MV-4-11 (cell line): ENCODE measurements around the gene CKLF.
"Not testable (repeated sequence)": the region's sequence is repeated elsewhere in the genome, so short reads cannot be mapped to it uniquely, and the experiment has no call there.

ENCODE experiments used
- DNase-seq: peaks from one replicate; lab custom pipeline; 2025; lab: John Stamatoyannopoulos, UW

CKLF gene

DNA sequence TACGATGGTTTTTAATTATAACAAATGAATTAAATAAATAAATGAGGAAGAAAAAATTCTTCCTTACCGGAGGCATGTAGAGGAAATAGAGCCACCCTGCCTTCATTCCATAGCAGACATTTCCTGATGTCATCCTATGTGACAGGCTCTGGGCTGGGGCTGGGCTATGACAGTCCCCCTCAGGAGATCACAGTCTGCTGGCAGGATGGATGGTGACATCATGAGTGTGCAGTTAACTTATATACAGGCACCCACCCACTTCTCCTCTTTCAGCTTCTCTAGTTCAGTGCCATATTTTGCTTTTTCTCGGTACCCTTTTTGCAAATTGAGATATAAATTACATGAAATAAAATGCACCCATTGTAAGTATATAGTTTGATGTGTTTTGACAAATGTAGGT is 45.7 kb downstream of the CKLF start:
- DNase-seq: no peak

DNA sequence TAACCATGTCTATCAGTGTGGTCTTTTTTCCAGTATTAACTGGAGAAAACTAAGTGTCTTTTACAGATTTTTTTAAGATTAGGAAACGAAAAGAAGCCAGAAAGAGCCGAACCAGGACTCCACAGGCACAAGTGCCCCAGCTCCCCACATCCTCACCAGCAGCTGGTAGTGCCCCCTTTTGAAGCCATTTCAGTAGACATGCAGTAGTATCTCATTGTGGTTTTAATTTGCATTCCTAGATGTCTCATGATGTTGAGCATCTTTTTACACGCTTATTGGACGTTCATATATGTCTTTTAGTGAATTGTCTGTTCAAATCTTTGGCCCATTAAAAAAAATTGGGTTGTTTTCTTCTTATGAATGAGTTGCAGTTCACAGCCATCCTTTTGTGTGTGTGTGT is 47.4 kb downstream of the CKLF start:
- no peak for DNase-seq

DNA sequence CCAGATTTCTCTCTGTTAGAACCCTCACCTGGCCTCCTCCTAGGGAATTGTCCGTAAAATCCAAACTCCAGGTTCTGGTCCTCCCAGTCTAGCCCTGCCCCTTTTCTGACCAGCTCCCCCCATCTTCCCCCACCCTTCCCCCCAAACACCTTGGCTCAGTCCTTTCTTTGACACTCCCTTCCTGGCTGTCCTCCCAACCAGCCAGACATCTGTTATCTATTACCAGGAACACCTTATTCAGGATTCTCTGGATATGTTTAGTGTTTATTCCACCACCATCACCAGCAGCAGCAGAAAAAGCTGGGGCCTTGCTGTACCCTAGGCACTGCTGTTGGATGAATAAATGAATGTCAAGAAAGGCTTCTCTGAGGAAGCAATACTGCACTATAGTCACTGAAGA is 48.1 kb downstream of the CKLF start:
- no peak for DNase-seq

- no peak for DNase-seq
These were observed 49.1 kb downstream of the CKLF start for GRCh38 chr16:66601471-66601870.

GRCh38 chr16:66603537-66604375 is 51.4 kb downstream of the CKLF start:
- peak; percentile 73 for DNase-seq

DNA sequence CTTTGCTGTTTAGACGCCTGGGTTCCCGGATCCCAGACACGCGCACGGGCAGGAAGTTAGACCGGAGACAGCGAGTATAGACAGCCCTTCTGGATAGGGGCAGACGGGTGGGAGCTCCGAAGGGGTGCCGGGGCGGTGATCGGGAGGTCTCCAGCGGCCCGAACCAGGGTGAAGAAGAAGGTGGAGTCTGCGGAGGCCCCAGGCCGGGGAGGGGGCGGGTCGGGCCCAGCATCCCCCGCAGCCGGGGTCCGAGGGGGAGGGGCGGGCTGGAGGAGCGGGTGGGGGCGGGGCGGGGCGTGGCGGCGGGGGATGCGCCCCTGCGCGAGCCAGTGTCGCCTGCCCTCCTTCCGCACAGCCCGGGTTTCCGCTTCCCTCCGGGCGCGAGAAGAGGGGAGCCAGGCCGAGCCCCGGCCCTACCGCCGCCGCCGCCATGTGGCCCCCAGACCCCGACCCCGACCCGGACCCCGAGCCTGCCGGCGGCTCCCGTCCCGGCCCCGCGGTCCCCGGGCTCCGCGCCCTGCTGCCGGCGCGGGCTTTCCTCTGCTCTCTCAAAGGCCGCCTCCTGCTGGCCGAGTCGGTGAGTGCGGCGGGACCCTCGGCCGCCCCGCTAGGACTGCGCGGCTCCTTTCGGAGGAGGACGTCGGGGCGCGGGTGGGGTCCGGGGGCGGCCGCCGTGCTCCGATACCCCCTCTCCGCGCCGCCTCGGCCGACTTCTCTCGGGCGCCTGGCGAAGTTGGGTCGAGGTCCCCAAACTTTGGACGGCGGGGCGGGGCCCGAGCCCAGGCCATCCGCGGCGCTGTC is 52.2 kb downstream of the CKLF start, which contains the start of gene CMTM3:
Gene CMTM3, plus strand, starts transcription at position 329 of the 801 bp plus-strand sequence. Its CDS starts 102 bp downstream, at position 431.
- DNase-seq: peak; percentile 47

GRCh38 chr16:66605177-66605978 is 53.0 kb downstream of the CKLF start:
- no peak for DNase-seq

DNA sequence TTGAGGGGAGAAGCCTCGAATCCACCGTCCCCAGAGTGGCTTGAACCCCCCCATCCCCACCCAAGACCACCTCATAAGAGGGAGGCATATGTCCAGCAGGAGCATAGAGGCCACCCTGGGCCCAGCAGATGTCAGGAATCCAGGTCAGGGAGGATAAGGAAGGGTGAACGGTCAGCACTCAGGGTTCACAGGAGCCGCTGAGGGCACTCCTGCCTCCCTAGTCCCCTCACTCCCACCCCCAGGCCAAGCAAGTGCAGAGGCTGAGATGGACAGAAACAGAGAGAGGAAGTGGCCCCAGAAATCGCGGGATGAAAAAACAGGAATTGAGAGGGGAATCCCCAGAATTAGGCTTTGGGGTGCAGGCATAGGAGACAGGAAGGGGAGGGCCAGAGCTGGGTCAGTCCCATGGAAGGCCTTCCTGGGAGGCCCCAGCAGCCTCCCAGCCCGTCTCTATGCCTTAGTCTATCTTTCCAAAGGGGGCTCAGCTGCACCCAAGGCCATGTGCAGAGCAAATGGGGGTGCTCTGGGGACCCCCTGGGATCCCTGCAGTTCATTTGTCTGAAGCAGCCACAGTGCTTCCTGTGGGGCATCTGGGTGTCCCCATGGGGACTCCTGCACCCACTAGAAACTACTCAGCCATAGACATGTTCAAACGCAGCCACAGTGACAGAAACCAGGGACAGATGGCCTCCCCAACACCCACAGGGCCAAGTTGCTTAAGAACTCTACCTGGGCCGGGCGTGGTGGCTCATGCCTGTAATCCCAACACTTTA is 53.8 kb downstream of the CKLF start:
- peak; percentile 79 for DNase-seq

- DNase-seq: peak; percentile 62
These were observed 56.1 kb downstream of the CKLF start for GRCh38 chr16:66608241-66609138.

DNA sequence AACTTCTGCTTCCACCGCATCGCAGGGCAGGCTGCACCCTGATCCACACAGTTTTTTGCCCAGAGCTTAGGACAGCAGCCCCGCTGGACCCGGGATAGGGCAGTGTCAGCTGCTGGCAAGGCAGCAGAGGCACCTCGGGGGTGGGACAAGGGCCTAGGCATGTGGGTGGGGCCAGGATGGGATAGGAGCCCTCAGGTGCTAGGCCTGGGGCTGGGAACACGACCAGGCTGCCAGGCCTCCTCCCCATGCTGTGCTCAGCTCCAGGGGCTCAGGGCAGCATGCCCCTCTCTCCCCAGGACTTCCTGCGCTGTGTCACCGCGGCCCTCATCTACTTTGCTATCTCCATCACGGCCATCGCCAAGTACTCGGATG is 56.7 kb downstream of the CKLF start:
- no peak for DNase-seq

- DNase-seq: no peak
These were observed 57.9 kb downstream of the CKLF start for GRCh38 chr16:66610111-66610820.

DNA sequence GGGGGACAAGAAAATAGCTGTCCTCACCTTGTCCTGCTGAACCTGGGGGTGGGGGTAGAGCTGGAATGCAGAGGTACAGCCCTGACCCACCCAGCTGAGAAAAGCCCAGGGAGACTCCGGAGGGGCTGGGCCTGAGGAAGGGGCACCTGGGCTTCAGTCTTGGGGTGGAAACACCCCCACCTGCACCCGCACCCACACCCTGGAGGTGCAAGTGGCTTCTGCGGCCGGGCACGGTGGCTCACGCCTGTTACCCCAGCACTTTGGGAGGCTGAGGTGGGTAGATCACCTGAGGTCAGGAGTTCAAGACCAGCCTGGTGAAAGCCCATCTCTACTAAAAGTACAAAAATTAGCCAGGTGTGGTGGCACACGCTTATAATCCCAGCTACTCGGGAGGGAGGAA is 59.5 kb downstream of the CKLF start:
- not testable (repeated sequence) for DNase-seq

GRCh38 chr16:66612422-66612821 is 60.0 kb downstream of the CKLF start:
- DNase-seq: no peak

DNA sequence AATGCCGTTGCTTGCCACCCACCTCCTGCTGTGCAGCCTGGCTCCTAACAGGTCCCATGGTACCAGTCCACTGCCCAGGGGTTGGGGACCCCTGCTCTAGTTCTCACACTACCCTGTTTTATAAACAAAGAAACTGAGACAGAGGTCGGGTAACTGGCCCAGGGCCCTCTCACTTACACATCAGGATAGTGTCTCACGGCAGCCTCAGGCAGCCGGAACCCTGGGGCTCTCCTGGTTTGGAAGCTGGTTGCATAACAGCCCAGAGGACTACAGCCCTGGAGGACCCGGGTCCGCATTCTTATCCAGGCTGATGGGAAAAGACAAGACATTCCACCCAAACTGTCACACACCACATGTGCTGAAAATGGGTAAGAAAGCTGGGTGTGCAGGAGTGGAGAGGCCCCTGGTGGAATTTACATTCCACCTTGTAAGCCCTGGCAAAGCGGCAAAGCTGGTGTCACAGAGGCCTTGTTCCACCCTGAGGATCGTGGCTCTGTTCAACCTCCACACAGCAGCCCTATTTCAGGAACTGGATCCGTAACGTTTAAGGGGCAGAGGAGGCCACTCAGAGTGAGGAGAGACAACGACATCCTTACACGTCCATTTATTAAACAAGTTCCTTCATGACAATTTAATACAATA is 61.9 kb downstream of the CKLF start:
- no peak for DNase-seq
